K562 (cell line): Measurements from ENCODE around the gene GABARAP. TPM values are rescaled to one million over a fixed set of nuclear protein-coding genes. Genes with fewer than 3 reads are reported as not detected.

Experiments used
- ARHGAP35 ChIP-seq: fragments of 450-650 bp; IDR thresholded peaks from 2 replicates; pipeline ENCODE4 v1.6.1; 2018; ENCODE audit not compliant: partially characterized antibody
- BMI1 ChIP-seq: fragments of 150-350 bp; IDR thresholded peaks from 2 replicates; pipeline ENCODE4 v1.6.1; 2014; ENCODE audit warnings: low read length
- CBFA2T3 ChIP-seq: fragments of 450-650 bp; IDR thresholded peaks from 2 replicates; pipeline ENCODE4 v1.6.1; 2017
- CUX1 ChIP-seq: fragments of 200-800 bp; sonication (Bioruptor generic); IDR thresholded peaks from 2 replicates; pipeline ENCODE4 v1.6.1; 2016; ENCODE audit warnings: missing genetic modification characterization, missing compliant biosample characterization
- EP300 ChIP-seq: IDR thresholded peaks from 2 replicates; pipeline ENCODE4 v1.6.1; 2012; ENCODE audit warnings: low read length, improper control_type of control experiment
- LARP7 ChIP-seq: fragments of 450-650 bp; IDR thresholded peaks from 2 replicates; pipeline ENCODE4 v1.6.1; 2016
- MAFF ChIP-seq: IDR thresholded peaks from 2 replicates; pipeline ENCODE4 v1.6.1; 2012; ENCODE audit warnings: low read length, improper control_type of control experiment
- SMARCB1 ChIP-seq: IDR thresholded peaks from 2 replicates; pipeline ENCODE4 v1.6.1; 2011; ENCODE audit warnings: improper control_type of control experiment, low read depth; ENCODE audit not compliant: insufficient read length
- SRSF7 ChIP-seq: fragments of 200-400 bp; formaldehyde crosslinking; optimal IDR thresholded peaks from 2 replicates; pipeline ENCODE3; 2017; ENCODE audit warnings: mild to moderate bottlenecking, low read depth, low read length
- SRSF9 ChIP-seq: fragments of 200-400 bp; formaldehyde crosslinking; IDR thresholded peaks from 2 replicates; pipeline ENCODE4 v1.6.1; 2017; ENCODE audit warnings: low read depth, low read length, borderline replicate concordance
- STAT5B ChIP-seq: fragments of 250-450 bp; sonication (Bioruptor Pico); IDR thresholded peaks from 2 replicates; pipeline ENCODE4 v1.8.0; 2021; ENCODE audit warnings: mild to moderate bottlenecking, inconsistent platforms
- YBX1 ChIP-seq: fragments of 450-650 bp; IDR thresholded peaks from 2 replicates; pipeline ENCODE4 v1.7.1; 2016; ENCODE audit warnings: mild to moderate bottlenecking
- ZNF24 ChIP-seq: fragments of 450-650 bp; IDR thresholded peaks from 2 replicates; pipeline ENCODE4 v1.6.1; 2016
- ZNF263 ChIP-seq: sonication (generic); formaldehyde crosslinking; IDR thresholded peaks from 2 replicates; pipeline ENCODE4 v1.8.0; 2022; ENCODE audit warnings: mild to moderate bottlenecking, missing genetic modification reagents, borderline replicate concordance
- ZNF431 ChIP-seq: sonication (generic); formaldehyde crosslinking; IDR thresholded peaks from 2 replicates; pipeline ENCODE4 v1.8.0; 2022; ENCODE audit warnings: mild to moderate bottlenecking, missing genetic modification reagents
- ZNF830 ChIP-seq: fragments of 250-450 bp; sonication (Bioruptor Pico); IDR thresholded peaks from 2 replicates; pipeline ENCODE4 v1.5.0; 2021; ENCODE audit warnings: mild to moderate bottlenecking
- polyA plus RNA-seq, 8 experiments: library from polyadenylated mRNA; depleted of rRNA in 4 of 8; stranded (reverse) in 5 of 8; unstranded in 3 of 8; fragments of >200 nt; fragmentation: Nextera tagmentation in 2 of 8; fragmentation: Illumina TruSeq in 1 of 8; extraction: Ambion mirVana in 2 of 8; extraction: Trizol in 1 of 8; gene quantifications; 2 replicates each; pipeline versions ENCODE4 v1.2.1 to v1.2.3, GENCODE V29; 2011 to 2014; ENCODE audit warnings: inconsistent platforms in 1 of 8, missing spikeins in 1 of 8
- total RNA-seq, 7 experiments: library from RNA; depleted of rRNA in 6 of 7; stranded (reverse); fragments of >200 nt in 6 of 7; fragmentation: Illumina TruSeq in 2 of 7; extraction: Trizol in 2 of 7; gene quantifications; 2 replicates each; pipeline versions ENCODE4 v1.2.1 to v1.2.3, GENCODE V29; 2011 to 2021; ENCODE audit warnings: low replicate concordance in 1 of 7
- TF ChIP-seq, protein P1 (sequence below): fragments of 450-650 bp; IDR thresholded peaks from 2 replicates; pipeline ENCODE4 v1.6.1; 2016; ENCODE audit warnings: antibody characterized with exemption
- TF ChIP-seq, protein P2 (sequence below): fragments of 450-650 bp; formaldehyde crosslinking; conservative IDR thresholded peaks from 2 replicates; pipeline ENCODE4 v1.4.0; 2022; ENCODE audit warnings: mild to moderate bottlenecking, missing genetic modification characterization
- TF ChIP-seq, protein P3 (sequence below), 2 experiments: IDR thresholded peaks; 2 replicates each; pipeline ENCODE4 v1.6.1; 2011; ENCODE audit warnings: borderline replicate concordance in 1 of 2, control low read depth in 1 of 2, low read depth in 1 of 2, low read length in 1 of 2, mild to moderate bottlenecking in 1 of 2, mixed read lengths in 1 of 2, moderate library complexity in 1 of 2; ENCODE audit not compliant: insufficient read depth in 1 of 2, insufficient read length in 1 of 2, poor library complexity in 1 of 2, severe bottlenecking in 1 of 2; ENCODE audit errors: extremely low read depth in 1 of 2

Gene GABARAP
- total and polyA plus RNA-seq, 9 of the 15 experiments (the other 6 are each of a cell fraction or from before 2014, with no cell fraction given), result 47.5 to 373 (median 152) TPM

DNA sequence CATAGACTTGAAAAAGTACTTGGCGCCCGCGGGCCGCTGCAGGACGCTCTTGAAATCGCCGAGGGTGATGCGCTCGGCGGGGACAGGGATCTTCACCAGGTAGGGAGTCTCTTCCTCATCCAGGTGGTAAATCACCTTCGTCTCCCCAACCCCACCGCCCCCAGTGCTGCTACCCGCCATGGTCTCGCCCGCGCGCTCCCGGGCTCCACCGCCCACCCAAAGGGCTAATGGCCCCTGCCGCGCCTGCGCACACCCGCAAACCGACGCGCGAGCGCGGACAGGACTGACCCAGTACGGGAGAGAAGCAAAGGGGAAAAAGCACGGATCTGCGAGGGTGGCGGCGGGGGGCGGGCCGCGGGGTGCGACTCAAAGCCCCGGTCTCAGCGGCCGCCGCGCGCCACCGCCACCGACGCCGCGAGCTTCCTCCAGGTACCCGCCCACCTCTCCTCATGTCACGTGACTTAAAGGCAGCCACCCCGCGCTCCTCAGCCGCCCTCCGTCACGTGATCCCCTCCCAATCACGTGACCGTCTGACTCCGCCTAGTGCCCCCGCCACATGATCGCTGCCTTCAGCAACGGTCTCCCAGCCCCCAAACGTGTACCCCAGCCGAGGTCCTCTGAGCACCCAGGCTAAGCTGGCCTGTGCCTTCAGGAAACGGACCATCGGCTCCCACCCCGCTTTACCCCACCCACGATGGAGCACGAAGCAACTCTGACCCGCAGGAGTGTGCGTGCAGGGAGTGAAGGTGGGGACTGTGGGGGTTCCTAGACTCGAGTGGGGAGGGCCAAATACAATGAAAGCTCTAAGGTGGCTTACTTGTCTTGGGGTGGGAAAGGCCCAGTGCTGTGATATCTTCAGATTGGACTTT lies 7.9 kb downstream of the GABARAP start, which contains the start of gene DVL2 (continued):
- TF ChIP-seq CUX1 (CRISPR knock-in tag) (no peak), EP300 (peak; percentile 47; the same call in 1 of the 2 replicates), STAT5B (no peak), SRSF7 (no peak), ZNF263 (CRISPR knock-in tag) (no peak), CBFA2T3 (peak; percentile 12; the same call in 1 of the 2 replicates), SRSF9 (no peak), ZNF830 (CRISPR knock-in tag) (peak; percentile 91; the same call in 1 of the 2 replicates), SMARCB1 (no peak), MAFF (no peak), ARHGAP35 (no peak), BMI1 (no peak), LARP7 (no peak), ZNF431 (CRISPR knock-in tag) (no peak), ZNF24 (no peak), YBX1 (no peak)
- TF ChIP-seq, protein P1, sequence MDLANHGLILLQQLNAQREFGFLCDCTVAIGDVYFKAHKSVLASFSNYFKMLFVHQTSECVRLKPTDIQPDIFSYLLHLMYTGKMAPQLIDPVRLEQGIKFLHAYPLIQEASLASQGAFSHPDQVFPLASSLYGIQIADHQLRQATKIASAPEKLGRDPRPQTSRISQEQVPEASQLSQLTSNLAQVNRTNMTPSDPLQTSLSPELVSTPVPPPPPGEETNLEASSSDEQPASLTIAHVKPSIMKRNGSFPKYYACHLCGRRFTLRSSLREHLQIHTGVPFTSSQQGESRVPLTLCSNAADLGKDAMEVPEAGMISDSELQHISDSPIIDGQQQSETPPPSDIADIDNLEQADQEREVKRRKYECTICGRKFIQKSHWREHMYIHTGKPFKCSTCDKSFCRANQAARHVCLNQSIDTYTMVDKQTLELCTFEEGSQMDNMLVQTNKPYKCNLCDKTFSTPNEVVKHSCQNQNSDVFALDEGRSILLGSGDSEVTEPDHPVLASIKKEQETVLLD, result no peak; the same call in 1 of the 2 replicates
- TF ChIP-seq, protein P2, sequence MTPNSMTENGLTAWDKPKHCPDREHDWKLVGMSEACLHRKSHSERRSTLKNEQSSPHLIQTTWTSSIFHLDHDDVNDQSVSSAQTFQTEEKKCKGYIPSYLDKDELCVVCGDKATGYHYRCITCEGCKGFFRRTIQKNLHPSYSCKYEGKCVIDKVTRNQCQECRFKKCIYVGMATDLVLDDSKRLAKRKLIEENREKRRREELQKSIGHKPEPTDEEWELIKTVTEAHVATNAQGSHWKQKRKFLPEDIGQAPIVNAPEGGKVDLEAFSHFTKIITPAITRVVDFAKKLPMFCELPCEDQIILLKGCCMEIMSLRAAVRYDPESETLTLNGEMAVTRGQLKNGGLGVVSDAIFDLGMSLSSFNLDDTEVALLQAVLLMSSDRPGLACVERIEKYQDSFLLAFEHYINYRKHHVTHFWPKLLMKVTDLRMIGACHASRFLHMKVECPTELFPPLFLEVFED, result peak; percentile 97
- TF ChIP-seq, protein P3, sequence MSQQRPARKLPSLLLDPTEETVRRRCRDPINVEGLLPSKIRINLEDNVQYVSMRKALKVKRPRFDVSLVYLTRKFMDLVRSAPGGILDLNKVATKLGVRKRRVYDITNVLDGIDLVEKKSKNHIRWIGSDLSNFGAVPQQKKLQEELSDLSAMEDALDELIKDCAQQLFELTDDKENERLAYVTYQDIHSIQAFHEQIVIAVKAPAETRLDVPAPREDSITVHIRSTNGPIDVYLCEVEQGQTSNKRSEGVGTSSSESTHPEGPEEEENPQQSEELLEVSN (IDR thresholded peaks at IDR 0.05; ENCODE audit: borderline replicate concordance in 1 of 2, extremely low read depth in 1 of 2, insufficient read depth in 1 of 2, insufficient read length in 1 of 2, low read depth in 1 of 2, low read length in 1 of 2, poor library complexity in 1 of 2, severe bottlenecking in 1 of 2), result peak; percentile 64 to 89
